NCI-H524 (cell line): ENCODE measurements around the gene CDC42SE2.
A peak's percentile ranks its signal among the peaks of the same experiment; 100 is the strongest.
"Not testable (repeated sequence)": the region's sequence is repeated elsewhere in the genome, so short reads cannot be mapped to it uniquely, and the experiment has no call there.

Experiments used
- DNase-seq, 2 experiments: peaks; one replicate each; lab custom pipeline; 2025; lab: John Stamatoyannopoulos, UW

CDC42SE2 gene

DNA sequence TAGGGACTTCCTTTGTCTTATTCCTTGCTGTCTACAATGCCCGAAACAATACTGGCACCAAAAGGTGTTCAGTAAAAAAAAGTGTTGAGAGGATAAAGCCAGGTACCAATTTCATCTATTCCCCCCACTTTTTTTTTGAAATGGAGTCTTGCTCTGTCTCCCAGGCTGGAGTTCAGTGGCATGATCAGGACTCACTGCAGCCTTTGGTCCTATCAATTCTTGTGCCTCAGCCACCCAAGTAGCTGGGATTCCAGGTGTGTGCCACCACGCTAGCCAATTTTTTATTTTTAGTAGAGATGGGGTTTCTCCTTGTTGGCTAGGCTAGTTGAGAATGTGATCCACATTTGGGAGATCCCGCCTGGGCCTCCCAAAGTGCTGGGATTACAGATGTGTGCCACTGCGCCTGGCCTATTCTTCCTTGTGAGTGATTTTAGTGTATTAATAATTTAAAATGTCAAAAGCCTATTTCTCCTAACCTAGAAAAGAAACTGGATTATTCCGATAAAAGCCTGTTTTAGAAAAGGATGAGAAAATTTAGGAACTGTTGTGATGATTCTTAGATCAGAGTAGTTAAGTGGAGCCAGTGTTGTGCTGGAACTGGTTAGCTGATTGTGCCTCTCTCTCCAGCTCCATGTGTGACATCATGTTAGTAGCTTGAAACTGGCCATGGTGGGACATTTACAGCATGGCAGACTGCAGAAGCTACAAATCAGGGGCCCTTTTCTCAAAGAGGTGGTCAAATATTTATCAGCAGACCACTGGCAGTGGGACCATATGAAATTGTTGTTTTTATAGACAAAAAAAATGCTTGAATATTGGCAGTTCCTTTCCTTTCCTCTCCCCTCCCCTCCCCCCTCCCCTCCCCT lies 14.3 kb downstream of the CDC42SE2 start:
- no peak for DNase-seq

DNA sequence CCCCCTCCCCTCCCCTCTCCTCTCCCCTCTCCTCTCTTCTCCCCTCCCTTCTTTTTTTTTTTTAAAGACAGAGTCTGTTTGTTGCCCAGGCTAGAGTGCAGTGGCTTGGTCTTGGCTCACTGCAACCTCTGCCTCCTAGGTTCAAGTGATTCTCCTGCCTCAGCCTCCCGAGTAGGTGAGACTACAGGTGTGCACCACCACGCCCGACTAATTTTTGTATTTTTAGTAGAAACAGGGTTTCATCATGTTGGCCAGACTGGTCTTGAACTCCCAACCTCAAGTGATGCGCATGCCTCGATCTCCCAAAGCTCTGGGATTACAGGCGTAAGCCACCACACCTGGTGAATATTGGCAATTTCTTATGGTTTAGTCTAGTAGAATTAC lies 14.9 kb downstream of the CDC42SE2 start:
- DNase-seq, result not testable (repeated sequence)

DNA sequence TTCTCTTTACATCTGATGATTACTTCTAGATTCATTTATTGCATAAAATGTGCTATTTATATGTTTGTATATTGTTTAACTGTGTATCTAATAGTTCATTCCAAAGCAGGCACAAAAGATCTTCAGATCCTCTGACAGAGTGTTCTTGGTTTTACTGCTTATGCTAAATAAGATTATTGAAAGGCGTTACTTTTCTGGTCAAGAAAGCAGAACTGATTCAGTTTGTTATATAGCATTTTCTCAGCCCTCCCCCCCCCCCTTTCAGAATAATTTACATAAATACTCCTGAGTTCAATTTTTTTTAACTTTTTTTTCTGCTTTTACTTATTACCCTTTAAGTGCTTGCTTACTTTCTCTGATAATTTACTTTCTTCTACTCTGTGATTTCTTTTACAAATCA lies 15.4 kb downstream of the CDC42SE2 start:
- DNase-seq, result no peak

DNA sequence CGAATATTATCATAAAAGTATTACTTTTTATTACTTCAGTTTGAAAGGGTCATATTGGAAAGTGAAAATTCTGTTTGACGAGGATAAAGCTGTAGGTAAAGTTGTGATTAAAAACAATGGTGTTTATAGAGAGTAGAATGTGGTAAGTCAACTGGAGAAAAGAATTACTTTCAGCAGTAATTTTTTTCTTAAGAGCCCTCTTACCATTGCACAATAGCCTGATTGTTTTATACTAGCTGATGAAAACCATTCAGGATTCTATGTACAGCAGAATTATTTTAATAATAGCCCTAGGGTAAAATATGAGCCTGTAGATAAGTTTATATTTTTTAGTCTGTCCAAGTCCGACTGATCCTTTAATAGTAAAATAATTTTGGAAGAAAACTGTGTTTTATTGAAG lies 16.6 kb downstream of the CDC42SE2 start:
- no peak for DNase-seq

DNA sequence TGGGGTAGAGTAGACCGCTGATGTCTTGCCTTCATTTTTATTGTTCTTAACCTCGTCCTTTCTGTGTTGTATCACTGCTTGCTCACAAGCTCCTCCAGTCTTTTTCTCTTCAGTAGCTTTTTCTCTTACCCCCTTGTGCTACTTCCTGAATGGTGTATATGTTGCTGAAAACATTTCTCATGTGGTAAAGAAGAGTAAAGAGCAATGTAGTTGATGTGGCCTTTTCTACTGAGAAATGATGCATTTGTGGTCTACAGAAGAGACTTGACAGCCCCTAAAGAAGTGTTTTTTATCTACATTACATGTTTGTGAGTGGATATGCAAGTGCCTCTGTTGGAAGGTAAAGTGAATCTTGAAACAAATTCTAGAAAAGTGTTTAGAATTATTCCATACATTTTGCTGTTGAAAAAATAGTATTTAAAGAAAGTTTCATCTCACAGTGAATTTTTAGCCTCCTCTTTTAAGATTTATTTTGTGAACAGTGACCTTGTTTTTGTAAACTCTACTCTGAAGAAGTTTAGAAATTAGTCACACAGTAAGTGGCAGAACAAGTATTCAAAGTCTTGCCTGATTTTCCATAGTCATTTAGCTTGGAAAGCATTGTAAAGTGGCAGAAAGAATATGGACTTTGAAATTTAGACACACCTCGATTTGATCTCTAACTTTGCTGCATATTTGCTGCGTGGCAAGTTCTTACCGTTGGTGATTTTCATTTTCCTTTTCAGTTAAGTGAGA lies 17.4 kb downstream of the CDC42SE2 start:
- DNase-seq, result no peak

DNA sequence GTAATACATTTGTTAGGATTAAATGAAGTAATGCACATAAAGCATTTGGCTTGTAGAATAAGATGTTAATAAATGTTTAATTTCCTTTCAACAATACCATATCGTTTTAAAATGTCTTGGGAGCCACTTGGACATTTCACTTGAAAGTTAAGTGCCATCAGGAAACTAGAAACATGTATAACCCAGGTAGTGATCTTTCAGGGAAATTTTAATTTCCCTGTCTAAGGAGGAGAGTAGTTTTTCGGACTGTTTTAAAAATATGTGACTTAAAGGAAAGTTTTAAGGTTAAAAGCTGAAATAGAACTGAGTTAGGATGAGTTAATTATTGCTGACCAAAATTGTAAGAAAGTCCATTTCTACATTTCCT lies 18.0 kb downstream of the CDC42SE2 start:
- no peak for DNase-seq

DNA sequence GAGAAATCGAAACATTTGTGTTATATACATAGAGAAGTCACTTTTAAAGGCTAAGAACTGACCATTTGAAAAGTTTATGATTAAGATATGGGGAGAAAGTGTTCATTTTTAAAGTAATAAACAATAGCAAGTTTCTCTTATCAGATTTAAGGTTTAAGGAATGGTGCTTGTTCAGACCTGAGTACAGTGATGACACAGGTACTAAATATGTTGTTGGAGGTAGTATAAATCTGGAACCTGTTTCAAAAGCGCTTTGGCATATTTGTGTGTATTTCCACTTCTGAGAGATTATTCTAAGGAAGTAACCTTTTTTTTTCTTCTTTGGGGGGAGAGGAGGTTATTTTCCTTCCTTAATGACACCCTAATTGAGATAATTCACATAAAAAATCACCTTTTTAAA lies 18.4 kb downstream of the CDC42SE2 start:
- DNase-seq, result no peak

DNA sequence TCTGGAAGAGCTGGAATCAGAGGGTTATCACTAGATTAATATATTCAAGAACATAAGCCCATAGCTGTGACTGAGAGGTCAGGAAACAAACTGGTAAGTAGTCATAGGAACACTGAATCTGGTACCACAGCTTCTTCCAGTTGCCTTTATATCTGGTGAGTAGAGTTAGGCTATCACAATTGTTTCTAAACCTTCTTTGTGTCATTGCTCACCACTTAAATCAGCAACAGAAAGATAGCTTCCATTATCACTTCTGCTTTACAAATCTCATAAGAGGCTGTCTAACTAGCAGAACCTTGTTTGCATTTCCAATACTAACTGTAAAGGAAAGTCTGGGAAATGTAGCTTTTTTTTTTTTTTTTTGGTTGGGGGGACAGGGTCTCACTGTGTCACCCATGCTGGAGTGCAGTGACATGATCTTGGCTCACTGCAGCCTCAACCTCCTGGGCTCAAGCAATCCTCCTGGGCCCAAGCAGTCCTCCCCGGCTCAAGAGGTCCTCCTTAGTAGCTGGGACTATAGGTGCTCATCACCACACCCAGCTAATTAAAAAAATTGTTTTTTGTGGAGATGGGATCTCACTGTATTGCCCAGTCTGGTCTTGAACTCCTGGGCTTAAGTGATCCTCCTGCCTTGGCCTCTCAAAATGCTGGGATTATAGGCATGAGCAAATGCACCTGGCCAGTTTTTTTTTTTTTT lies 22.0 kb downstream of the CDC42SE2 start:
- DNase-seq, result no peak

DNA sequence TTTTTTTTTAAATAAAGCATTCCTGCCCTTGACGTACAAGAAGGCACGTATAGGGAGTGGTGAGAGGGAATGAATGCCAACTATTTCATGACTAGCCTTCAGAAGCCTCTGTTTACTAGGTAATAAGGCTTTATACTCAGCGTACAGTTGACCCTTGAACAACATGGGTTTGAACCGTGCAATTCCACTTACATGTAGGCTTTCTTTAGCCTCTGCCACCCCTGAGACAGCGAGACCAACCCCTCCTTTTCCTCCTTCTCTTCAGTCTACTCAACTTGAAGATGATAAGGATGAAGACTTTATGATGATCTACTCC lies 22.5 kb downstream of the CDC42SE2 start:
- no peak for DNase-seq

DNA sequence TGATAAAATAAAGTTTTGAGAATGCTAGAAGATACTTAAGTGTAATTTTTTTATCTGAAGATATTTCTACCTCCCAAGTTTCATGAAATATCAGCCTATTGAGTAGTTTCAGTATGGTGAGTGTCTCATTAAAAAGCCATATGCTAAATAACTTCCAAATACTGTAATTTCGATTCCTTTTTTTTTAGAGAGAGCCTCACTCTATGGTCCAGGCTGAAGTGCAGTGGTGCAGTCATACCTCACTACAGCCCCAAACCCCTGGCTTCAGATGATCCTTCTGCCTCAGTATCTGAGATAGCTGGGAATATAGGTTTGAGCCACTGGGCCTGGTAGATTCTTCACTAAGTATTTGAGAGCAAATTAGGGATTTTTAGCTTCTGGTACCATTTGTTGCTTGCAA lies 24.5 kb downstream of the CDC42SE2 start:
- DNase-seq, result no peak

DNA sequence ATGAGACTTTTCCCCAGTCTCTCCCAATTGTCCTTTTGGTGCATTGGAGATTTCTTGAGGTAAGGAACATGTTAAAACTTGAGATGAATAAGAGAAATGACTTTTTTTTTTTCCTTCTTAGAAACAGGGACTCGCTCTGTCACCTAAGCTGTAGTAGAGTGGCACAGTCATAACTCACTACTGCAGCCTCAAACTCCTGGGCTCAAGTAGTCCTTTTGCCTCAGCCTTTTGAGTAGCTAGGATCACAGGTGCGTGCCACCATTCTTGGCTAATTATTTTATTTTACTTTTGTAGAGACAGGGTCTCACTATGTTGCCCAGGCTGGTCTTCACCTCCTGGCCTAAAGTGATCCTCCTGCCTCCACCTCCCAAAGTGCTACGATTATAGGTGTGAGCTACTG lies 25.9 kb downstream of the CDC42SE2 start:
- DNase-seq, result no peak

DNA sequence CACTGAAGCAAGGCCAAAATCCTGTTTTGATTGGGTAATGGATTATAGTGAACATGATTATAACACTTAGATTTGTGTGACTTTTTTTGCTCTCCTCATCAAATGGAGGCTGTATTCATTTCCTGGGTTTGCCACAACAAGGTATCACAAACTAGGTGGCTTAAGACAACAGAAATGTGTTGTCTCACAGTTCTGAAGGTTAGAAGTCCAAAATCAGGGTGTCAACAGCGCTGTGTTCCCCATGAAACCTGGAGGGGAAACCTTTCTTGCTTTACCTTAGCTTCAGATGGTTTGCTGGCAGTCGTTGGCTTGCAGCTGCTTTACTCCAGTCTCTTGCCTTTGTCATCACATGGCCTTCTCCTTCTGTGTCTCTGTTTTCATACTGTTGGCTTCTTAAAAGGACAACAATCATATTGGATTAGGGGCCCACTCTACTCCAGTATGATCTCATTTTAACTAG lies 32.4 kb downstream of the CDC42SE2 start:
- DNase-seq, result peak in 1 of 2 experiments; percentile 12

DNA sequence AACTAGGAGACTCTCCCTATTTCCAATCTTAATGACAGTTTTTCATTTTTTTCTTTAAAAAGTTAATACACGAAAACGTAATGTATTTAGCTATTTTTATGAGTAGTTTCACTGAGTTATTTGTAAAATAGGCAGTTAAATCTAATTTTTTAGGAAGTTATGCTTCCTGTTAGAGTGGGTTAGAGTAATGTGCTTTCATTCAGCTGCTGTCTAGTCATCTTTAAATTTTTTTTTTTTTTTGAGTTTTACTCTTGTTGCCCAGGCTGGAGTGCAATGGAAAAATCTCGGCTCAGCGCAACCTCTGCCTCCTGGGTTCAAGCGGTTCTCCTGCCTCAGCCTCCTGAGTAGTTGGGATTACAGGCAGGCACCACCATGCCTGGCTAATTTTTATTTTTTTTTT lies 34.0 kb downstream of the CDC42SE2 start:
- no peak for DNase-seq

DNA sequence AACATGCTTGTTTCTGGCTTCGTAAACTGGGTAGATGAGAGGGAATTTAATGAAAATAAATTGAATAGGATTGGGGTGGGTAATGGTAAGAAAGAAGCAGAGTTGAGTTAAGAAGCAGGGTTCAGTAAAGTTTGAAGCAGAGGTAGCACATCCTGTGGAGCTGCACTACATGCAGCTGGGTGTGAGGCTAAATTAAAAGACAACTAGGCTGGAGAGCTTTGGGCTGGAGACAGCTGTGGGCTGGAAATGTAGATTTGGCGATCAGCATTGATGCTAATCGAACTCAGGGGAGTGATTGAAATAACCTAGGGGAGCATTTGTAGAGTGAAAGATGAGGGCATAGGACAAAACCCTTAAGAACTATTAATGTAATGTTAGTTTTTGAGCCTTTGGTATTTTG lies 35.6 kb downstream of the CDC42SE2 start:
- no peak for DNase-seq

DNA sequence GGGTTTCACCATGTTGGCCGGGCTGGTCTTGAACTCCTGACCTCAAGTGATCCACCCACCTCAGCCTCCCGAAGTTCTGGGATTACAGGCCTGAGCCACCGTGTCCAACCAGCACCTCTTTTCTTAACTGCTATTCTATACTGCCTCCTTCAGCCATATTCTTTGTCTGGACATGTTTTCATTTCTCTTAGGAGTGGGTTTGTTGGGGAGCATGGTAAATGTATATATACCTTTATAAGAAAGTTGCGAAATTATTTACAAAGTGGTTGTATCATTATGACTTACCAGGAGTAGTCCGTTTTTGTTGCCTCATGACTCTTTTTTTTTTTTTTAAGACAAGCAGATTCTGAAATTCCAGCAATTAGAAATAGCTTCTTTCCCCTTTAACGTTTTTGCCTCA lies 38.7 kb downstream of the CDC42SE2 start:
- no peak for DNase-seq

DNA sequence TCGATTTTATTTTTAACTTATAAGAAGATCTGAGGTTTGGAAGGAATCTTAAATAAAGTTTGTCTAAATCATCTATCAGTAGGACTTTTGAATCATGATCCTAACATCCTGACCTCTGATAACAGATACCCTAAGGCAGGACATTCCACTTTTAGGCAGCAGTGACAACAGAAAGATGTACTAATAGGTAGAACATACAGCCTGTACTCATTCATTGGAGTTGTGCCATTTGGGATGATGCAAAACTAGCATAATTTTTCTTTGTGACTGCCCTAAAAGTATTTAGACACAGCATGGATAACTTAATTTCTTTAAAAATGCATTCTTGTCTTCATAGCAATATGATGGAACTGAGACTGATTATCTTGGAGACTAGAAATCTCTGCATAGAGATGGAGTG lies 39.7 kb downstream of the CDC42SE2 start:
- DNase-seq, result no peak

DNA sequence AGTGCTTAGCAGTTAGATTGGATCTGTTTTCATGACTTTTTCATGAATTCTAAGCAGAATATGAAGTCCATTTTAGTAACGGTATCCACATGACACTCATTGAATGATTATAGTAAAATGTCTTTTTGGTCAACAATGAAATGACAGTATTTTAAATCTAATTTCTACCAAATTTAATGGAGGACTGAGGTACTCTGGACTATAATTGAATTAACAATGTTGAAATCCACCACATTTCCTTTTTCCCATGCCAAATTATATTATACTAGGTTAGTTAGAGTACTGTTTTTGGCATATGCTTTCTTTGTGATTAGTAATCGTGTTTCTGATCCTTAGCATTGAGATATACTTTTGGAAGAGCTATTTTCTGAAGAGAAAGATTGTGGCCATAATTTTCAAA lies 40.6 kb downstream of the CDC42SE2 start:
- no peak for DNase-seq

DNA sequence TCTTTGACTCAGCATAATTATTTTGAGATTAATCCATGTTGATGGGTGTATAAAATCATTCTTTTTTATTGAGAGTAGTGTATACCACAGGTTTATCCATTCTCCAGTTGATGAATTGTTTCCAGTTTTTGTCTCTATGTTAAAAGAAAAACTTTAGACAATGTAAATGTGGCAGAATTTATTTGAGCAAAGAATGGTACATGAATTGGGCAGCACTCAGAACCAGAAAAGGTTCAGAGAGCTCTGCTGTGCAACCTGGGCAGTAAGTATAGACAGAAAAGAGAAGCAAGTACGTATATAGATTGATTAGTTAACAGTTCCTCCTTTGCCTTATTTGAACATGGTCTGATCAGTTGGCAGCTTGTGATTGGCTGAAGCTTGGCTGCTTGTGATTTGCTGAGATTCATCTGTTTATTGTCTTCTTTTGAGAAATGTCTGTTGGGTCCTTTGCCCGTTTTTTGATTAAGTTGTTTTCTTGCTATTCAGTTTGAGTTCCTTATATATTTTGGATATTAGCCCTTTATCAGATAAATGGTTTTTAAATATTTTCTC lies 41.4 kb downstream of the CDC42SE2 start:
- DNase-seq, result no peak

DNA sequence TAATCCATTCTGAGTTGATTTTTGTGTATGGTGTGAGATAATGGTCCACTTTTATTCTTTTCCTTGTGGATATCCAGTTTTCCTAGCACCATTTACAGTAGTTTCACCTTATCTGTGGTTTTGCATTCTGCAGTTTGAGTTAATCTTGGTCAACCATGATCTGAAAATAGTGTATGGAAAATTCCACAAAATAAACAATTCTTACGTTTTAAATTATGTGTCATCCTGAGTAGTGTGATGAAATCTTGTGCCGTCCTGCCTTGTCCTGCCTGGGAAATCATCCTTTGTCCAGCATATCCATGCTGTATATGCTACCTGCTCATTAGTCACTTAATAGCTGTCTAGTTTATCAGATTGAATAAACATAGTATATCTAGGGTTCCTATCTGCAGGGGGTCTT lies 42.1 kb downstream of the CDC42SE2 start:
- no peak for DNase-seq

DNA sequence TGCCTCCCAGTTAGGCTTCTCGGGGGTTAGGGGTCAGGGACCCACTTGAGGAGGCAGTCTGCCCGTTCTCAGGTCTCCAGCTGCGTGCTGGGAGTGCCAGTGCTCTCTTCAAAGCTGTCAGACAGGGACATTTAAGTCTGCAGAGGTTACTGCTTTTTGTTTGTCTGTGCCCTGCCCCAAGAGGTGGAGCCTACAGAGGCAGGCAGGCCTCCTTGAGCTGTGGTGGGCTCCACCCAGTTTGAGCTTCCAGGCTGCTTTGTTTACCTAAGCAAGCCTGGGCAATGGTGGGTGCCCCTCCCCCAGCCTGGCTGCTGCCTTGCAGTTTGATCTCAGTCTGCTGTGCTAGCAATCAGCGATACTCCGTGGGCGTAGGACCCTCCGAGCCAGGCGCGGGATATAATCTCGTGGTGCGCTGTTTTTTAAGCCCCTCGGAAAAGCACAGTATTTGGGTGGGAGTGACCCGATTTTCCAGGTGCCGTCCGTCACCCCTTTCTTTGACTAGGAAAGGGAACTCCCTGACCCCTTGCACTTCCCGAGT lies 48.5 kb downstream of the CDC42SE2 start:
- not testable (repeated sequence) for DNase-seq

DNA sequence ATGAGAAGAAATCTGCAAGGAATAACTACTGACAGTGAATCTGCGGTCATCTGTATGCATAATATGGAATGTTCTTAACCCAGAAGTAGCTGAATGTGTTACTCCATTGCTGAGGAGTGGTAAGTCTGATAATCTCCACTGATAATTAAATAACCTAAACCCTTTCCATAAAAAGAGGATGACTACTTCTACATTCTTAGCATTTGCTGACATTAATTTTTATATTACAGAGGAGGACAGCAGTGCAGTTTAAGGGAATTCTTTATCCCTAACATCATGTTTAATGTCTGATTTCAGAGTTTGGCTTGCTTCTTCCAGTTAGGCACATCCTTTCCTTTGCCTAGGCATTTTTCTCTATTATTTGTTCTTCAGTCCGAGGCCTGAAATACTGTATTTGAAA lies 52.2 kb downstream of the CDC42SE2 start:
- no peak for DNase-seq

DNA sequence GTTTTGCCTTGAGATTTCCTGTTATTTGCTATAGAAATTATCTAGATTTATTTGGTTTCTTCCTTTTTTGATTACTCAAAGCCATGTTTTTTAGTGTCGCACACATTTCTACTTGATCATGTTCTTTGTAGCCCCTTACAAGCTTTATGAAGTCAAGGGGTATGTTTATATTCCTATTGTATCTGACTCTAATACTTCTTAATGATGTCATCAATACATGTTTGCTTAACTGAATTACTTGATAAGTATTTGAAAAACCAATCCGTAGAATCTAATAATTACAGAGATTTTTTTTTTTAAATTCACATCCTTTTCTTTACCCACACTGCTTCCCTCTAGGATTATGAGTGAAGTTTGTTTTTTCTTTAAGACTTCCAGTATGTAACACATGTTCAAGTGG lies 53.0 kb downstream of the CDC42SE2 start:
- DNase-seq, result no peak
